NCI-H1105 (cell line): ENCODE measurements around the gene ARFGEF2.
A peak's percentile ranks its signal among the peaks of the same experiment; 100 is the strongest.
"Not testable (repeated sequence)": the region's sequence is repeated elsewhere in the genome, so short reads cannot be mapped to it uniquely, and the experiment has no call there.

Experiments used
- DNase-seq: peaks from one replicate; lab custom pipeline; 2025; lab: John Stamatoyannopoulos, UW

The ARFGEF2 gene

DNA sequence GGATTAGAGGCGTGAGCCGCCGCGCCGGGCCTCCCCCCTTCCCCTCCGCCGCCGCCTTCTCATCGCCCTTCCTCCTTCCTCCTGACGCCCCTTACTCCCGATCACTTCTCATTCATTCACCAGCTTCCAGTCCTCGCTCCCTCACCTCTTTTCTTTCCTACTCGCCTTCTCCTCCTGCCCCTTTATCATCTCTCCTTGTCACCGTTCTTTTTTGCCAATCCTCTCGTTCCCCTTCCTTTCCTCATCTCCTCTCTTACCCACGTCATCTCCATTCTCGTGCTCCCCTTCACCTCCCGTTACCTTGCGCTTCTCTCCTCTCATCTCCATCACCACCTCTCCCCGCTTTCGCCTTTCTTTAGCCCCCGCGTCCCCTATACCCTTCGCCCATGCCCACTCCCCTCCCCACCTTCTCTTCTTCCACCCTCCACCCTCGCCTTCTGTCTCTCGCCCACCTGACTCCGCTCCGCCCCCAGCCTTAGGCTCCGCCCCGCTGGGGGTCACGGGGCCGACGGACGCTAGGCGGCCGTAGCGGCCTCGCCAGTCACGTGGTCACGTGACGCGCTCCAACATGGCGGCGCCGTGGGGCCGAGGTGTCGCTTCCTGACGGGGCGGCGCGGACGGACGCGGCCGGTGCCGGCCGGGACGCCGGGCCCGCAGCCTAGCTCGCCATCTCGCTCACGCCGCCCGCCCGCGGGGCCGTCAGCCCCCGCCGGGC, at the start of gene ARFGEF2:
ARFGEF2 (plus strand) TSS at position 544 of the 715 bp plus-strand sequence. CDS start 179 bp downstream, outside the sequence.
- peak; percentile 90 for DNase-seq

DNA sequence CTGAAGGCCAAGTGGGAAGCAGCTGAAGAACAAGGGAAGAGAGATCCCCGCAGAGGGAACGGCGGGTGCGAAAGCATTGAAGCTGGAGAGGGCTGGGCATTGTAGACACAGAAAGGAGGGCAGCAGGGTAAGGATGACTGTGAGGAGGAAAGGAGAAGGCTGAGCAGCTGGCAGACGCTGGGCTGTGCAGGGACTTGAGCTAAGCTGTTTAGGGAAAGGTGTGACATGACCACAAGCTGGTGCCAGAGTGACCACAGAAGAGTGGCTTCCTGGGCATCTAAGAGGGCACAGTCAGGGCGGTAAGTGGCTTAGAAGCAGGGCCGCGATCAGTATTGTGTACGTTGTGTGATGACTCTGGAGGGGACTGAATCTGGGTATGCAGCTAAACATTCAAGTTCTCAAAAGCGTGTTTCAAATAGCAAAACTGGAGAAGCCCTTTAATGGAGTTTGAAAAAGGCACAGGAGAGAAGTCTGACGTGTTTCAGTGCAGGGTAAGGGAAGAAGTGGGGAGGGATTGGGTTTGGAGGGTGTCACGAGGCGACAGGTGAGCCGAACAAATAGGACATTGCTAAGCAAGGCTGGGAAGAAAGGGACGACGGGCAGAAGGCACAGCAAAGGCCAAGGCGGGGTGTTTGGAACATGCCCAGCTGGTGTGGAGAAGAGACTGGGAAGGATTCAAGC, 46.1 kb upstream of the ARFGEF2 start:
- DNase-seq = no peak

DNA sequence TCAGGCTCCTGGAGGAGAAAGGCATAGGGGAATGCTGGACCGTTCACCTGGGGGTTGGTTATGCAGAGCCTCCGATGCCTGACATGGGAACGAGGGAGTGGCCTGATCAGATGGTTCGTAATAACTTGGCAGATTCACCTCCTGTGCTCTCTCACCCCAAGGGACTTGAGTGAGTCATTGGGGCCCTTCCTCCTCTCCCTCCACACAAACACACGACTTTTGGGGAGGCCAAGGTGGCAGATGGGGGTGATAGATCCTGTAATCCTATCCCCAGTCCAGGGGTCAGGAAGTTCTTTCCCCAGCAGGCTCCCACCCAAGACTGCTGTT, 45.6 kb upstream of the ARFGEF2 start:
- DNase-seq = no peak

DNA sequence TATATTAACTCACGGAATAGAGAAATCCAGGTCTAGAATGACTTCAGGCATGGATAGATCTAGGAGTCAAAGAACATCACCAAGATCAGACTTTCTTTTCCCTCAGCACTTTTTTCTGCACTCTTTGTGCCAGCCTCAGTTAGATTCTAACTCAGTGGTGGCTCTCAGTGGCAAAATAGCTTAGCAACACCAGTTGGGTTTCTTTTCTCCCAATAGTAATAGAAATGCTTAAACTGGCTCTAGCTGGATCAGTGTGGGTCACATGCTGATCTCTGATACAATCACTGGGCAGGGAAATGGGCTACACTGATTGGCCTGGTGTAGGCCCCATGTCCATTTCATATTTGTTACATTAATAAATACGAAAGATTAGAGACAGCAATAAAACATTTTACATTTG, 44.2 kb upstream of the ARFGEF2 start:
- no peak for DNase-seq

DNA sequence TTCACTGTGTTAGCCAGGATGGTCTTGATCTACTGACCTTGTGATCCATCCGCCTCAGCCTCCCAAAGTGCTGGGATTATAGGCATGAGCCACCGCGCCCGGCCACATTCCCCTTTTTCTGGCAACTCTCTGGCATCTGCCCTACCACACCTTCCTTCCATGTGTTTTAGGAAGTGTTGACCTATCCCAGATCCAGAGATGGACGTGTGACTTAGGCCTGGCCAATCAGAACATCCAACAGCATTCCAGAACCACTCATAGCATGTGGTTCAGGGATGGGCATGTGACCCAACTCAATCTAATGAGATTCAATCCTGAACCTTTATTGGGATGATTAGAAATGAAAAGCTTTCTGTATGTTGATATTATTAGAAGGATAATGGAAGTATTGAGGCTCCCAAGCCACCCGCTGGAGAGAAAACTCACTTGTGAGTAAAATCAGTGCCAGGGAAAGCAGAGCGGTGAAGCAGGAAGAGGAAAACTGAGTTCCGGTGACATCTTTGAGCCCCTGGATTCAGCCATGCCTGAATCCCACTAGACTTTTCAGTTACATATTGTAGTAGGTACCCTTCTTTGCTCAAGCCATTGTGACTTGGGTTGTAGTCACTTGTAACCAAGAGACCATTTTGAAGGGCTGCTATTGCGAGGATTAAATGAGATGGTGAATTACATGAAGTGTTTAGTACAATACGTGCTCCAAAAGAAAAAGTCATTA, 42.8 kb upstream of the ARFGEF2 start:
- no peak for DNase-seq

DNA sequence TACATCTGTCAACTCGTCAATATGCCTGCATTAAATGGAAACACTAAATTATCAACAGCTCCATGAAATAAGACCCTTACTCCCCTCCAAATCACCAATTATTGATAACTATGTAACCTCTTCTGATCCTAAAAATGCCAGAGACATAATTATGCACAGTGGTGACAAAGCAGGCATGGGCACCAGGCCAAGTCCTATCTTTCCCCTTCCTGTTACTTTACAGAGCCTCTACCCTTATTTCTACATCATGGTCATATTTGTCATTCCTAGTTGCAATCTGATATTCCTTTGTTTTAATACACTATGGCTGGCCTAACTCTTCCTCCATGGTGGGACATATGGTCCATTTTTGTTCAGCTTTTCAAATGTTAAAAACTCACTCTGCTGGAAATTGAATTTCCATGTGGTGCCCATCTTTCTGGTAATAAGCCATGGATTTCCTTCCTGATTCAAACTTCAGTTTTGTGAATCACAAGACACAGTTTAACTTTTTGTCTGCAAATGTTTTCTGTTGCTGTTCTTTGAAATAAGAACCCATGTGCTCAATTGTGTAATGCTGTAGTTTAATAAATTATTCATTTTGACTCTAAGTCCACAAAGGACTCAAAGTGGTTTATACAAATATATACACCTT, 41.8 kb upstream of the ARFGEF2 start:
- DNase-seq = no peak

DNA sequence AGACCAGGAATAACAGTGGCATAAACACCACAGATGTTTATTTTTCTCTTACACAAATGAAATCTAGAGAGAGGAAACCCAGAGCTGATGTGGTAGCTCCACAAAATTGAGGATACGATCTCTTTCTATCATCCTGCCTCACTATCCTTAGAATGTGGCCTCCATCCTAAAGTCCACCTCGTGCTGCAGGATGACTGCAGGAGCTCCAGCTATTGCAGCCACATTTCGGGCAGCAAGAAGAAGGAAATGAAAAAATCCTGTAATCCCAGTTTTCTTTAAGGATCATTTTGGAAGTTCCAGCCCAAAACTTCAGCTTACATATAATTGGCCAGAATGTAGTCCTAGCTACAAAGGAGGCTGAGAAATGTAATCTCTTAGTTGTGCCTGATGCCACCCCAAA, 41.2 kb upstream of the ARFGEF2 start:
- no peak for DNase-seq

DNA sequence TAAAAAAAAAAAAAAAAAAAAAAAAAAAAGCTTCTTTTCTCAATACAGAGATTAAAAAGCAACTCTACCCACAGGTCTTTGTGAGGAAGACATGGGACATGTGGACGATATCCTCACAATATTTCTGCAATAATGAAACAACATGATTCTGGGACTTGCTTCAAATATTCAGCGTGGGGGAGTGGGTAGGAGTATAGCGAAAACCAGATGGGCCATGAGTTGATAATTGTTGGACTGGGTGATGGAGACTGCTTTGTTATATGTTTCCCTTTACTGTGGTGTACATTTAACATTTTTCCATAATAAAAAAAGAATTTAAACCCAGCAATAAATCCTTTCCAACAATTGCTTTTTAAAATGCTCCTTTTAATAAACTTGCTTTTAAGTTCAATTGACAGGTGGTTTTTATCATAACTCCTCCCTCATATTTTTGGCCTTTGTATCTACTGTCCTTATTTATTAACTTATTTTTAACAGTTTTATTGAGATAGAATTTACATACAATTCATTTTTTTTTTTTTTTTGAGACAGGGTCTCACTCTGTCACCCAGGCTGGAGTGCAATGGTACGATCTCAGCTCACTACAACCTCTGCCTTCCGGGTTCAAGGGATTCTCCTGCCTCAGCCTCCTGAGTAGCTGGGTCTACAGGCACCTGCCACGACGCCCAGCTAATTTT, 40.4 kb upstream of the ARFGEF2 start:
- DNase-seq = no peak

DNA sequence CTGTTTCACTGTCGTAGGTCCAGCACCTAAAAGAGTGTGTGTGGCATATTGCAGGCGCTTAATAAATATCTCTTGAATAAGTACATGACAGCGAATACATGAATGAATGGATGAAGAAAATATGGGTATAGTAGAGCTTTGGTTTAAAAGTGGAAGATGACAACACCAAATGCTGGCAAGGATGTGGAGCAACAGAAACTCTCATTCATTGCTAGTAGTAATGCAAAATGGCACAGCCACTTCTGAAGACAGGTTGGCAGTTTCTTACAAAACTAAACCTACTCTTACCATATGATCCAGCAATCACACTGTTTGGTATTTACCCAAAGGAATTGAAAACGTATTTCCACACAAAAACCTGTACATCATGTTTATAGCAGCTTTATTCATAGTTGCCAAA, 36.3 kb upstream of the ARFGEF2 start:
- no peak for DNase-seq

DNA sequence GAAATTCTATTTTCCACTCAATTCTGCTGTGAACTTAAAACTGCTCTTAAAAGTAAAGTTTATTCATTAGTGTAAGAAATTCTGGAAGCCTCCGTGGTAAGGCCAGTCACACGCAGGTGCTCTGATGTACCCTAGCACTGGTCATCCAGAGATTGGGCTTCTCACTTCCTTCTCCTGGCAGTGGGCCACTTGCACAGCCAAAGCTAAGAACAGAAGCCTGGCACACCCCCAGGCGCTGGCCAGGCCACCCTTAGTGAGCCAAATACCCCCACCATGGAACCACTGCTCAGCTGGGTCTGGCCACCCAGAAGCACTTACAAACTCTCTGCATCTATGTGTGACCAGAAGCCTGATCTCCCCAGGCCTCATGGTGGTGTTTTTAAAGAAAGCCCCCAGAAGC, 35.3 kb upstream of the ARFGEF2 start:
- no peak for DNase-seq

DNA sequence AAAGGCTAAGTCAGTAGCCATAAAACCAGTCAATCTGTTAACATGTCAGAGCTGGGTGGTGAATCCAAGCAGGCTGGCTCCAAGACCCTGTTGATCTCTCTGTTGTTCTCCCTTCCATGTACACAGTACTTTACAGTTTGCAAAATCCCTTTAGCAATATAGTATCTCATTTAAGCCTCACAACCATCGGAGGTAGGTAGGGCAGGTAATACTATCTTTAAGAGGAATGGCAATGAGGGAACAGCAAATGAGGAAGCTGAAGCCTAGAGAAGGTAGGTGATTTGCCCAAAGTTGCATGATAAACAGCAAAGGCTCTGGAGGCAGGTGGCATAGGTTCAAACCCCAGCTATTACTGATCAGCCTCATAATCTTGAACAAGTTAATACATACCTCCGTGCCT, 34.7 kb upstream of the ARFGEF2 start:
- DNase-seq = no peak

DNA sequence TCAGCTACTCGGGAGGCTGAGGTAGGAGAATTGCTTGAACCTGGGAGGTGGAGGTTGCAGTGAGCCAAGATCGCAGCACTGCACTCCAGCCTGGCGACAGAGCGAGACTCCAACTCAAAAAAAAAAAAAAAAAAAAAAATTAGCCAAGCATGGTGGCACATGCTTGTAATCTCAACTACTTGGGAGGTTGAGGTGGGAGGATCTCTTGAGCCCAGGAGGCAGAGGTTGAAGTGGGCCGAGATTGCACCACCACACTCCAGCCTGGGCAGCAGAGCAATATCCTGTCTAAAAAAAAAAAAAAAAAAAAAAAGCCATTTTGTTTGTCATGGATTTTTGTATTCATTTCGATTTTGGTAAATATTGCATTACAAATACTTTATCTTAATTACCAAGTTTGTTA, 33.0 kb upstream of the ARFGEF2 start:
- not testable (repeated sequence) for DNase-seq

DNA sequence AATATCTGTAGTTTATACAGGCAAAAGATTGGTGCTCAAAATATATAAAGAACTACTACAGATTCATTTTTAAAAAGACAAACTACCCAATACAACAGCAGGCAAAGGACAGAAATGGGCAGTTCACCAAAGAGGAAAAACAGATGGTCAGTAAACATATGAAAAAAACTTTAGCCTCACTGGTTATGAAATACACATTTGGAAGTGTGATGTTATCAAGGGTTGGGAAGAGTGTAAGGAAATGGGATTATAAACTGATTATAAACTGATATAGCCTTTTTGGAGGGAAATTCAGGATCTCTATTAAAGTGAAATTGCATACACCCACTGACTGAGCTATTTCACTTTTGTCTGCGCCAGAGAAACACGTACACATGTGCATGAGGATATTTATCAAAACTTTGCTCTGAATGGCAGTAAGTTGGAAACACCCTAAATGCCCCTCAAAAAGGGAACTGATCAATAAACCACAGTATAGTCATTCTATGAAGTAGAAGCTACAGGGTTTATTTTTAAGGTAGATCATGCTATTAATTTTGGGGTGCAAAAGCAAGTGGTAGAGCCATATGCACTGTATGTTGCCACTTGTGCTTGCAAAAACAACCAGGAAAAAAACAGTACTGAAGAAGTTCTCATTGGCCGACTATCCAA, 32.2 kb upstream of the ARFGEF2 start:
- no peak for DNase-seq

DNA sequence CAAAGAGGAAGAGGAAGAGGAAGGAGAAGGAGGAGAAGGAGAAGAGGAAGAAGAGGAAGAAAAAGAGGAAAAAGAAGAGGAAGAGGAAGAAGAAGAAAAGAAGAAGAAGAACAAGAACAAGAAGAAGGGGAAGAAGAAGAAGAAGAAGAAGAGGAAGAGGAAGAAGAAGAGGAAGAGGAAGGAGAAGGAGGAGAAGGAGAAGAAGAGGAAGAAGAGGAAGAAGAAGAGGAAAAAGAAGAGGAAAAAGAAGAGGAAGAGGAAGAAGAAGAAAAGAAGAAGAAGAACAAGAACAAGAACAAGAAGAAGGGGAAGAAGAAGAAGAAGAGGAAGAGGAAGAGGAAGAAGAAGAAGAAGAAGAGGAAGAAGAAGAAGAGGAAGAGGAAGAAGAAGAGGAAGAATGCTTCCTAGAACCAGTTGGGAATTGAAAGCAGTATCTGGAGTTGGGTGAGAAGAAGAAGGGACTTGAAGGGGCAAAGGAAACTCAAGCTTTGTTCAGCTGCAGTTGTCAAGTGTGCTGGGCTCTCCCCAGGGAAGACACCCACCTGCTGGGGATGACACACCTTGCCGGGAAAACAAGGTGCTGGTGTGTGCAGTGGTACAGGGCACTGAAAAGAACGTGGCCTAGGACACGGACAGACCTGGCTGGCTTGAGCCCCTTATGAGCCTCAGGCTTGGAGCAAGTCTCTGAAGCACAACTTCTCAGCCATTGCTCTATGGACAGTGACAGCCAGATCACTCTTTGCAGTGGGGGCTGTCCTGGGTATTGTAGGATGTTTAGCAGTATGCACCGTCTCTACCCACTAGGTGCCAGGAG, 30.1 kb upstream of the ARFGEF2 start:
- no peak for DNase-seq

DNA sequence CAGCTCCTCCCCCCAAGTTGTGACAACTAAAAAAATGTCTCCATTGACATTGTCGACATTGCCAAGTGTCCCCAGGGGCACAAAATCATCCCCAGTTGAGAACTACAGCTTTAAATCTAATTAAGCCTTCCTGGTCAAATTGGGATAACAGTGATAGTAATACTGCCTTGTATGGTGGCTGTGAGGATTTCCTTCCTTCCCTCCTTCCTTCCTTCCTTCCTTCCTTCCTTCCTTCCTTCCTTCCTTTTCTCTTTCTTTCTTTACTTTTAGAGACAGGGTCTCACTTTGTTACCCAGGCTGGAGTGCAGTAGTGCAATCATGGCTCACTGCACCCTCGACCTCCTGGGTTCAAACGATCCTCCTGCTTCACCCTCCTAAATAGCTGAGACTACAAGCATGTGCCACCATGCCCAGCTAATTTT, 29.5 kb upstream of the ARFGEF2 start:
- DNase-seq = no peak

DNA sequence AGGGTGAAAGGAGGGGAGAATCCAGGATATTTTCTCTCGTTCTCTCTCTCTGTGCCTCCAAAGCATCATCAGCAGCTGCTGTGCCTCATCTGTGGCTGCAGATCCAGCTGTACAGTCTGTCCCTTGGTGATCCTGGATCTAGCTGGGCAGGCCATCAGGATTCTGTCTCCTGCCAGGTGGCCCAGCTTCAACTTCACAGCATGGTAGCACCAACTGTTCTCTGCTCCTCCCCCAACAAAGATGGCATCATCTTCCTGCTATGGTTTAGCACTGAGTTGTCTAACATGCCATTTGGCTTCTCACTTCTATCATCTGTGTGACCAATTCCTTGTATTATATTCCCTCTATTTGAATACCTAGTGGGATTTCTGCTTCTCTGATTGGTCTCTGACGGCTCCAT, 28.6 kb upstream of the ARFGEF2 start:
- DNase-seq = no peak

DNA sequence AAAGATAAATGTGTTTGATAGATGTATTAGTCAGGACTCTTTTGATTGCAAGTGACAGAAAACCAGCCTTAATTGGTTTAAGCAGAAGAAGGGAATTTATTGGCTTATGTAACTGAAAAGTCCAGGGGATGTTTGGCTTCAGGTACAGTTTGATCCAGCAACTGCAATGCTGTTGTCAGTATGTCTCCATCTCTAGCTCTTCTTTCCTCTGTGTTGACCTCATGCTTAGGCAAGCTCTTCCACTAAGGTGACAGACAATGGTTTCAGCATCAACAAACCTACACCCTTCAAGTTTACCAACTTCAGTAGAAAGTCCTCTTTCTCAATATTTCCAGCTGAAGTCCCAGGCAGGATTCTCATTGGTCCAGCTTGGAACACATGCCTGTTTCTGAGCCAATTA, 28.1 kb upstream of the ARFGEF2 start:
- no peak for DNase-seq

DNA sequence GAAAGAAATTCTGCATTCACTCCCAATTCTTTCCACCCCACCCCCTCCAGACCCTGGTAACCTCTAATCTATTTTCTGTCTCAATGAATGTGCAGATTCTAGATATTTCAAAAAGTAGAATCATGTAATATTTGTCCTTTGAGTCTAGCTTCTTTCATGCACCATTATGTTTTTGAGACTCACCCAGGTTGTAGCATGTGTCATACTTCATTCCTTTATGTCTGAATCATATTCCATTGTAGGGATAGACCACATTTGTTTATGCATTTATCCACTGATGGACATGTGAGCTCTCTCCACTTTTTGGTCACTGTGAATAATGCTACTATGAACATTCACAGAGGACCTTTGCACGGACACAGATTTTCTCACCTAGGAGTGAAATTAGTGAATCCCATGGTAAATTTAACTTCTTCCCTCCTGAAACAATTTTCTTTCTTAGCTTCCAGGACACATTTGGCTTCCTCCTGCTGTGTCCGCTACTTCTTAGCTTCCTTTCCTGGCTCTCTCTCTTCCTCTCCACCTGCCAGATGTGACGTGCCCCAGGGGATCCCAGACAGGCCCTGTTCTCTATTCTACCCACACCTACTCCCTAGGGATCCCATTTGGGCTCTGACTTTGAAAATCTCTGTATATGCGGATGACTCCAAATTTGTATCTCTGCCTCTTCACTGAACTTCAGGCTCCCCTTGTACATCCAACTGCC, 24.1 kb upstream of the ARFGEF2 start:
- DNase-seq = no peak

DNA sequence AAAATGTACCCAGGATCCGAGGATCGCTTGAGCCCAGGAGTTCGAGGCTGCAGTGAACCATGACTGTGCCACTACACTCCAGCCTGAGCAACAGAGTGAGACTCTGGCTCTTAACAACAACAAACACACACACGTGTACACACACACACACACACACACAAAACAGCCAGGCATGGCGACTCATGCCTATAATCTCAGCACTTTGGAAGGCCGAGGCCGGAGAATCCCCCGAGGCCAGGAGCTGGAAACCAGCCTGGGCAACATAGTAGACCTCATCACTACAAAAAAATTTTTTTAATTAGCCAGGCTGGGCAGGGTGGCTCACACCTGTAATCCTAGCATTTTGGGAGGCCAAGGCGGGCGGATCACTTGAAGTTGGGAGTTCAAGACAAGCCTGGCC, 23.3 kb upstream of the ARFGEF2 start:
- DNase-seq = no peak

DNA sequence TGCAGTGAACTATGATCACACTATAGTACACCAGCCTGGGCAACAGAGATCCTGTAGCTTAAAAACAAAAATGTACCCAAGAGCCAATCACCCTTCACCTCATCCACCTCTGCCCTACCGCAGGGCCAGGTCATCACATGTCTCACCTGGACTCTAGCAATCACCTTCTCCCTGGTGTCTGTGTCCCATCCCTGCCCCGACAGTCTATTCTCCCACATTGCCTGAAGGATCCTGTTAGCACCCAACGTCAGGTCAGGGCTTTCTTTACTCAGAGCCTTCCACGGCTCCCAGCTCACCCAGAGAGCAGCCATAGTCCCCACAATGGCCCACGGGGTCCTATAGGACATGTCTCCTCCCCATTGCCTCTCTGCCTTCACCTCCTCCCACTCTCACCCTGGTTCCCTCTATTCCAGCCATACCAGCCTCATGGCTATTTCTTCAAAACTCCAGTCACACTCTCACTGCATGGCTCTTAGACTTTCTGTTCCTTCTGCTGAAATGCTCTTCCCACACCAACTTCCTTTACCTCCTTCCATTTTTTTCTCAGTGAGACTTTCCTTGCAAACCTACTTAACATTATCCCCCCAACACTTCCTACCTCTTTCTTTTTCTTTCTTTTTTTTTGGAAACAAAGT, 22.5 kb upstream of the ARFGEF2 start:
- DNase-seq = no peak
